Colonic mucosa (tissue), 4 donors: Measurements from ENCODE around the gene CD53. TPM values are rescaled to one million over a fixed set of nuclear protein-coding genes. Genes with fewer than 3 reads are reported as not detected.

Experiments
- DNase-seq: peaks from one replicate; pipeline ENCODE4 v3.0.0-alpha.2; 2020
- H3K27ac ChIP-seq: fragments of 200-600 bp; one replicate; pipeline ENCODE4 v1.8.0; 2021
- H3K27me3 ChIP-seq: fragments of 200-600 bp; one replicate; pipeline ENCODE4 v1.8.0; 2021
- H3K36me3 ChIP-seq: fragments of 200-600 bp; one replicate; pipeline ENCODE4 v1.8.0; 2021
- H3K4me1 ChIP-seq: fragments of 200-600 bp; one replicate; pipeline ENCODE4 v1.8.0; 2021; ENCODE audit warnings: mild to moderate bottlenecking
- H3K4me3 ChIP-seq: fragments of 200-600 bp; one replicate; pipeline ENCODE4 v1.8.0; 2021
- H3K9ac ChIP-seq, 2 donors: one replicate each; pipeline ENCODE4 v1.7.0; 2013; ENCODE audit warnings: control low read depth in 2 of 2, low read depth in 2 of 2, low read length in 2 of 2
- H3K9me3 ChIP-seq: fragments of 200-600 bp; one replicate; pipeline ENCODE4 v1.8.0; 2021
- CTCF ChIP-seq: fragments of 200-600 bp; IDR thresholded peaks from one replicate; pipeline ENCODE4 v1.8.0; 2022; ENCODE audit warnings: antibody characterized with exemption, mild to moderate bottlenecking
- intact Hi-C: fragments of 100-400 bp; cut with DNase I; formaldehyde crosslinking; loops from one replicate; pipeline ENCODE4 v1.14.1; 2022
- total RNA-seq, 2 donors: library from RNA; stranded (reverse); fragmentation: NEBNext Ultra II Directional in 1 of 2; extraction: Animal tissue kit (Norgen Biotek cat#: 25700) in 1 of 2; gene quantifications; one replicate each; pipeline ENCODE4 v1.2.1, GENCODE V29; 2021
- donor health status: healthy.
- donor health status: DM: no; HTN: no; CAD: no.
- donor health status: DM: no; HTN: no; CAD: no.

CD53 gene
- total RNA-seq, 2 donors from 2014 or later: 7.4 to 15.8 TPM

GRCh38 chr1:110916669-110917306 lies 43.8 kb downstream of the CD53 start:
- no peak for TF ChIP-seq CTCF
- intact Hi-C loops: no loop called here
- Histone ChIP-seq H3K9me3 (no peaks in the 10 kb centered on the region), H3K27ac (no peak overlapping the region), H3K4me3 (no peak overlapping the region), H3K27me3 (no peaks in the 10 kb centered on the region), H3K9ac (no peak overlapping the region), H3K36me3 (no peaks in the 10 kb centered on the region), H3K4me1 (no peaks in the 10 kb centered on the region)
- DNase-seq: no peak

- no peak overlapping the region for H3K4me3 ChIP-seq
- H3K9ac ChIP-seq: no peak overlapping the region
- no peak for DNase-seq
- no peak overlapping the region for H3K27ac ChIP-seq
- no peaks in the 10 kb centered on the region for H3K36me3 ChIP-seq
- no peaks in the 10 kb centered on the region for H3K9me3 ChIP-seq
- no peaks in the 10 kb centered on the region for H3K27me3 ChIP-seq
- TF ChIP-seq CTCF: no peak
- intact Hi-C loops: no loop called here
- H3K4me1 ChIP-seq: no peaks in the 10 kb centered on the region
Measured at GRCh38 chr1:110918016-110918415, 45.1 kb downstream of the CD53 start.

GRCh38 chr1:110921953-110922352 lies 49.0 kb downstream of the CD53 start:
- Histone ChIP-seq H3K9ac (no peak overlapping the region), H3K36me3 (no peaks in the 10 kb centered on the region), H3K4me1 (no peaks in the 10 kb centered on the region), H3K27ac (no peak overlapping the region), H3K9me3 (no peaks in the 10 kb centered on the region), H3K27me3 (no peaks in the 10 kb centered on the region), H3K4me3 (no peak overlapping the region)
- no peak for DNase-seq
- no peak for TF ChIP-seq CTCF
- intact Hi-C loops: no loop called here

- intact Hi-C loops: no loop called here
- Histone ChIP-seq H3K9me3 (no peaks in the 10 kb centered on the region), H3K9ac (no peak overlapping the region), H3K27me3 (no peaks in the 10 kb centered on the region), H3K4me3 (no peak overlapping the region), H3K27ac (no peak overlapping the region), H3K36me3 (no peaks in the 10 kb centered on the region), H3K4me1 (no peaks in the 10 kb centered on the region)
- no peak for DNase-seq
- no peak for TF ChIP-seq CTCF
Measured at GRCh38 chr1:110927484-110928075, 54.6 kb downstream of the CD53 start.

- Histone ChIP-seq H3K4me1 (no peaks in the 10 kb centered on the region), H3K36me3 (no peaks in the 10 kb centered on the region), H3K9ac (no peak overlapping the region), H3K9me3 (no peaks in the 10 kb centered on the region), H3K27ac (no peak overlapping the region), H3K27me3 (no peaks in the 10 kb centered on the region), H3K4me3 (no peak overlapping the region)
- no peak for TF ChIP-seq CTCF
- DNase-seq: no peak
- intact Hi-C loops: no loop called here
Measured at GRCh38 chr1:110928191-110928590, 55.2 kb downstream of the CD53 start.
